ENCODE data around the gene SAMD1.

SAMD1 gene

DNA sequence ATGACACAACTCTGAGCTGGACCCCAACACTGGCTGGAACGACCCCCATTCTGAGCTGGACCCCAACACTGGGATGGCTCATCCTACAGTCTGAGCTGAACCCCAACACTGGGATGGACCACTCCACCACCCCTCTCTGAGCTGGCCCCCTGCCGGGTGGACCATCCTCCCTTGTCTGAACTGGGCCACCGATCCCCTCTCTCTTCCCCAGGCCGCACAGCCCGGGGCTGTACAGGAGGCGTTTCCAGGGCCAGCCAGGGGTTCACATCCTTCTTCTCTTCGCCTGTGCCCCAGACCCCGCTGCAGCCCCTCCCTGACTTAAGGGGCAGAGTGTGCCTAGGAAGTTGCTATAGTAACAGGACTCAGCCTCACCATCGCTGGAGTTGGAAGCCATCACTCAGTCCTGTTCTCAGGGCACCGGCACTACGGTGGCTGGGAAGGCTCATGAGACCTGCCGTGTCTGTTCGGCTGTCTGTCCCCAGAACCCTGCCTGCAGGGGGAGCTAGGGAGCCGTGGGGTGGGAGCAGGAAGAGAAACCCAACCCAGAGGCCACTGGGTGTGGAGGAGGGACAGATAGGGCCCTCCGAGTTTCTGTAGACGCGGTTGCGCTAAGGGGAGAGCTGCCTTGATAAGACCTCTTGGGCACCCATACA lies 23.3 kb upstream of the SAMD1 start:
- no peak for DNase-seq (ENCODE audit: low read depth, low spot score)

DNA sequence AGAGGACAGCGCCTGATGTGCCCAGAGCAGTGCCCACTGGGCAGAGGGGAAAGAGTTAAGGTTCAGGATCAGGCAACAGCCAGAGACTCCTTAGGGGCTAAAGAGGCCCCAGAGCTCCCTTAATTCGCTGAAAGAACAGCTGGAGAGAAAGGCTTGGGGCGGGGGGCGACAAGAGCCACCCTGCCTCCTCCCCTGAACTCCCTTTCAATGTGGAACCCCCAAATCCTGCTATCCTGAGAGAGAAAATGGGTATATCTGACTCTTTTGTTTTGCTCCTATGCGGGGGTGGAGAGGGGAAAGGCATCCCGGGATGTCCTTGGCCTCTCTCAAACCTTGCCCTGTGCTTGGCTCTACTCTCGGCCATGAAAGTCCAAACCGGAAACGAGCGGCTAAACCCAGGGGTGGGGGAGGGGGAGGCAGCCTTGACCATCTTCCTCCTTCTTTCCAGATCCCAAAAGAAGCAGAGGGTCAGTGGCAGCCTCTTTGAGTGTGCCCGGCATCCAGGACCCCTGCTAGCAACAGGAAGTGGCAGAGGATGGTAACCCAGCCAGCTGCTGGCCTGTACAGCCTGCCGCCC lies 22.3 kb upstream of the SAMD1 start:
- no peak for DNase-seq (ENCODE audit: low read depth, low spot score)

DNA sequence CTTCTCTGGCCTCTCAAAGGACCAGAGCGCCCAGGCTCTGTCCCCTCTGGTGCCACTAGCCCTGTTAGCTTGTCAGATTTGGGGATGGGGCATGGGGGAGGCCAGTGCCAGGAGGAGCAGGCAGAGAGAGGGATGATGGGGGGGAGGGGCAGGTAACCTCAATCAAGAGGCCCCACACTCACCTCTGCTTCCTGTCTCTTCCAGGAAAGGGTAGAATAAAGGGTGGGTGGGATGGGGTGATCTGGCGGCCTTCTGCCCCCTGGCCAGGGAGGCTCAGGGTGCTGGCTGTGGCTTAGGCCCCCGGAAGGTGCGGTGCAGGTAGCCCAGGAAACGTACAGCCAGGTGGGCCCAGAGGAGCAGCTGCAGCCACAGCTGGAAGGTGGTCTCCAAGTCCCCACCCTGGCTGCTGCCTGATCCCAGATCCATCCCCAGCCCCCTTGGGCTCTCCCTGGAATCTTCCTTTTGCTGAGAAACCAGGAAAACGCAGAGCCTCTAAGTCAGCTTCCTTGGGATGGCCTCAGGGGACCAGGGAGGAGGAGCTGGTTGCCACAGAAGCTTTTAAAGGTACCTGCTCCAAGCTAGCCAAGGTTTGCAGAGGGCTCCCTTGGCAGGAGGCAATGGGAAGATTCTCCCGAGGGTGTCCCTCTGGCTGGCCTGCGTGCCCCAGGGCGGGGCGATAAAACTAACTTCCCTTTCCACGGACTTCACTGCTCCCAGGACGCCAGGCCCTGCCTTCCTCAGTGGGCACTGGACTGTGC lies 21.7 kb upstream of the SAMD1 start:
- DNase-seq (ENCODE audit: low read depth, low spot score) = no peak

DNA sequence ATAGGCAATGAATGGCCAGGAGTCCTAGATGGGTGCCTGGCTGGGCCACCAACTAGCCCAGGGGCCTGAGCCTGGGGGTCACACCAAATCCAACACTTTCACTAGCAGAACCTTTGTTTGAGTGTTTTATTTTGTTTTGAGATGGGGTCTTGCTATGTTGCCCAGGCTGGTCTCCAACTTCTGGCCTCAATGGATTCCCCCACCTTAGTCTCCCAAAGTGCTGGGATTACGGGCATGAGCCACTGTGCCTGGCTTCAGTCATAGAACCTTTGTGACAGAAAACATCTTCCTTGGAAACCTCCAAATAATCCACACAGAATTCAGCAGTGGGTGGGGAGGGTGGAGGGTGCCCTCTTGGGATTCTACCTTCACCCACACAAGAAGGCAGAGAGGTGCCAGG lies 20.9 kb upstream of the SAMD1 start:
- no peak for DNase-seq (ENCODE audit: low read depth, low spot score)

DNA sequence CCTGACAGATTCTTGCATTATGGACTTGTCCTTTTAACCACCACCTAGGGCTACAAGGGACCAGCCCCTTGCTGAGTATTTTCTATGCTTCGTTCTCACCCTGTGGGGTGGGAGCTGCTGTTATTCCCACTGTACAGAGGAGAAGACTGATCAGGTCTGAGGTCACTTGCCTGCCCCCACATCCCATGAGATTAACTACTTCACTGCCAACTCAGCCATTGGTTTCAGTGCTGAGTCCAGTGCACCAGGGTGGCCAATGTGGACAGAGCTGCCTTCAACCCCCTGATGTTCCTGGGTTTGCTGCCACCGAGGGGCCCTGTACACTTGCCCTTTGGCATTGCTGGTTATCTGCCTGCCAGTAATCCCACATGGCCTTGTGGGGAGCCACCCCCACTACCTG lies 20.1 kb upstream of the SAMD1 start:
- DNase-seq (ENCODE audit: low read depth, low spot score) = no peak

DNA sequence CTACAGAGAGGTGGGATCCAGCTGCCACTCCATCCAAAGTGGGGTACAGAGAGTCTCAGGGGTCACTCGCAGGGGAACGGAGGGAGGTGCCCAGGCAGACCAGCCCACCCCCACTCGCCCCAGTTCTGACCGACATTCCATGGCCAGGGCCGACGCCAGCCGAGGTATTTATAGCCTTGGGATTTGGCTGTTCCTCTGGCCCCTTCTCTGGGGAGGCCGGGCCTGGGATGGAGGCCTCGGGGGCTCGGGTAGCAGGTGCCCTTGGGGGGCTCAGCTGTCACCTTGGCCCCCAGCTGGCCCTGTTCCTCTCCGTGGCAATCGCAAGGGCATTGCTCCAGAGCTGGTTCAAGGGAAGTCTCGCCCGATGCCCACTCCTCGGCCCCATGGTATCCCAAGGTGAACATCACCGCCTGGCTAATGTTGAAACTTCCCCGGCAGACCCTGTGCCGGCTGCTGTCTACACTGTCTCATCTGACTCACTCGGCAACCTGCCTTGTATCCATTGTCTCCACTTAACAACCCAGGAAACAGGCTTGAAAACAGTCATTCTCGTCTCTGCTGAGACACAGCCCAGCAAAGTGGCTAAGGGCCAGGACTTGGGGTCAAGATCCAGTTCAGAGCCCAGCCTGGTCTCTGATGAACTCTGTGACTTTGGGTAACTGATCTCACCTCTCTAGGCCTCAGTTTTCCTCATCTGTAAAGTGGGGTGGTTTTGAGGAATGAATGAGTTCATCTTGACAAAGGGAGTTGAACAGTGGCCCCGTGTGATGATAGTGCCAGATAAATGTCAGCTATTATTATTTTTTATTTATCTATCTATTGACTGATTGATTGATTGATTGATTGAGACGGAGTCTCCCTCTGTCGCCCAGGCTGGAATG lies 17.3 kb upstream of the SAMD1 start:
- DNase-seq (ENCODE audit: low read depth, low spot score) = no peak

DNA sequence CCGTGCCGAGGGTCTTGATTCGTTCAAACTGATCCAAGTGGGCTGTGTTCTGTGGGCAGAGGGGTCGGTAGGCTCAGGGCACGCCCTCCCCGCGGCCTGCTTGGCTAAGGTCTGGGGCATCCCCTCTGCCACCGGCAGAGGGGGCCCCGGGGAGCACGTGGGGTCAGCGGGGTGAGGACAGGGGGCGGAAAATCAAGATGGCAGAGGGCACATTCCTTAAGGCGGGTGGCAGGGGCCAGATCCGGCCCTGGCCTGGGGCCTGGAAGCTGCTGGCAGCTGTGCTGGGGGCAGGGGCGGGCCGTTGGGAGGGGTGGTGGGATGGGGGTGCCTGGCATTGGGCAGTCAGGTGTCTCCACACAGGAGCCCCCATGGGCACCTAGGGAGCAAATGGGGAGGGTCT lies 16.3 kb upstream of the SAMD1 start:
- no peak for DNase-seq (ENCODE audit: low read depth, low spot score)

DNA sequence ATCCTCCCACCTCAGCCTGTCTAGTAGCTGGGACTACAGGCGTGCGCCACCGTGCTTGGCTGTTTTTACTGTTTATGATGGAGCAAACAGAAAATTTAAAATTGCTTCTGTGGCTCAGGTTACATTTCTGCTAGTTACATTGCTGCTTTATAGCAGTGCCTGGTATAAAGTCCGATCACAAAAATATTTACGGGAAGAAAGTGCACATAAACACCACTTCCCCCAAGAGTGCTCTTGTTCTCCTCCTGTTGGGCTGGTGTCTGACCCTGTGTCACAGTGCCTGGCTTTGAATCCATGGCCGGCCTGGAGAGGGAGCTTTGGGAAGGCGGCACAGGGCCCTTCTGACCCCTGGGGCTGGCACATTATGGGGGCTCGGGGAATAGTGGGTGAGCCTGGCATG lies 15.1 kb upstream of the SAMD1 start:
- no peak for DNase-seq (ENCODE audit: low read depth, low spot score)

DNA sequence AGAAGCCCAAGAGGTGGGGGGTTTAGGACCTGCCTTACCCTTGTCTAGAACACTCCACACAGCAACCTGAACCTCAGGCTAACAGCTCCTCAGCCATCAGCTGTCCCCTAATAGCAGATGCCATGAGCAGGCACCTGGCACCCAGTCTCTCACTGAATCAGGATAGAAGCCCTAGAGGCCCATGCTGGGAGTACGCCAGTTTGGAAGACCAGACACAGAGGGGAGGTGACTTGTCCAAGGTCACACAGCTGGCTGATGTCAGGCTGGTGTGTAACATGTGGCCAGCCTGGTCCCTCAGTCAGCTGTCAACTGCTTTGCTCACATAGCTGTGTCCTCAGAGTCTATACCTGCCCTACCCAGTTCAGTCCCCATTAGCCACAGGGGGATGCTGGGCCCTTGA lies 12.8 kb upstream of the SAMD1 start:
- DNase-seq (ENCODE audit: low read depth, low spot score) = no peak

DNA sequence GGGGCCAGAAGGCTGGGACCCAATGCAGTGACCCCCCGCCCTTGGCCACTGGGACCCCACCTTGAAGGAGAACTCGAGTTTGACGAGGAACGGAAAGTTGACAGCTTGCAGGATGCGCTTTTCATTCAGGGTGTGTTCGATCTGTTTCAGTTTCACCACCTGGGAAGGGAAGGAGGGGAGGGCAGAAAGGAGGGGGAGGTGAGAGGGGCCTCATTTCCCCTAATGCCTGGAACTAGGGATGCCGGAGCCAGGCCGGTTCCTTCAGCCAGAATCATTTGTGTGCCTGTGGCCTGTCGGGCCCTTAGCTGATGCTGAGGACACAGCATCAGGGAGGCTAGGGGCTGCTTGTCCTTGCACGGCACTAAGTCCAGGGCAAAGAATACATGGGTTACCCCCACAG lies 12.2 kb upstream of the SAMD1 start:
- DNase-seq (ENCODE audit: low read depth, low spot score) = no peak

DNA sequence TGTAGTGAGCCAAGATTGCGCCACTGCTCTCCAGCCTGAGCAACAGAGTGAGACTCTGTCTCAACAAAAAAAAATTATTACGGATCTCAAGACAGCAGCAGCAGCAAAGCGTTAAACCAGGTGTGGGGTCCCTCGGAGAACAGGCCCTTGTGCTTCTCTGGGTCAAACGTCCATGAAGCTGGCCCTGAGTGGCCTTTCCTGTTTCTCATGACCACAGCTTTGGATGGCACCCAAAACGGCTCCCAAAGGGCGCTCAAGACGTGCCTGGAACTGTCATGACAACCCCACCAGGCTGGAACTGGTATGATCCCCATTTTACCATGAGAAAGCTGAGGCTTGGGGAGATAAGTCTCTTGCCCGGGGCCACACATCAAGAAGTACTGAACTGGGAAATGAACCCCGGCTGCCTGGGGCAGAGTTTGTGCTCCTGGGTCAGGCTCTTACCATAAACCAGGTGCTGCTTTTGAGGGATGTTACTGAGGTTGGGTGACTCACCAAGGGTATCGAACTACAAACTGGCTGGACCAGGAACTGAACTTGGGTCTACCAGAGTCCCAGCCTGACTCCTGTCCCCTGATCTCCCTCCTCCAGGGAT lies 11.6 kb upstream of the SAMD1 start:
- DNase-seq (ENCODE audit: low read depth, low spot score) = no peak

DNA sequence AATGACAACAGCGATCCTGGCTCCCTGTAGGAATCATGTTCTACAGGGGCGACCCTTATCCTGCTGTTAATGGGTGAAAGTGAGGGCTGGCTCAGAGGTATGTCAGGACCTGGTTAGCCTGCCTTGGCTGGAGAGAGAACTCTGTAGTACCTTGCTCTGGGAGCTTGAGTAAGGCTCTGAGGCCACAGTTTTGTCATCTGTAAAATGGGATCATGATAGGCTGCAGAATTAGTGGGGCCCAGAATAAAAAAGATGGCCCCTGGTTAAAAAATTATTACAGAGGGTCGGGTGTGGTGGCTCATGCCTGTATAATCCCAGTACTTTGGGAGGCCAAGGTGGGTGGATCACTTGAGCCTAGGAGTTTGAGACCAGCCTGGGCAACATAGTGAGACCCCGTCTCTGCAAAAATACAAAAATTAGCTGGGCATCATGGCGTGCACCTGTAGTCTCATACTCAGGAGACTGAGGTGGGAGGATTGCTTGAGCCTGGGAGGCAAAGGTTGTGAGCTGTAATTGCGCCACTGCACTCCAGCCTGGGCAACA lies 10.5 kb upstream of the SAMD1 start:
- no peak for DNase-seq (ENCODE audit: low read depth, low spot score)

DNA sequence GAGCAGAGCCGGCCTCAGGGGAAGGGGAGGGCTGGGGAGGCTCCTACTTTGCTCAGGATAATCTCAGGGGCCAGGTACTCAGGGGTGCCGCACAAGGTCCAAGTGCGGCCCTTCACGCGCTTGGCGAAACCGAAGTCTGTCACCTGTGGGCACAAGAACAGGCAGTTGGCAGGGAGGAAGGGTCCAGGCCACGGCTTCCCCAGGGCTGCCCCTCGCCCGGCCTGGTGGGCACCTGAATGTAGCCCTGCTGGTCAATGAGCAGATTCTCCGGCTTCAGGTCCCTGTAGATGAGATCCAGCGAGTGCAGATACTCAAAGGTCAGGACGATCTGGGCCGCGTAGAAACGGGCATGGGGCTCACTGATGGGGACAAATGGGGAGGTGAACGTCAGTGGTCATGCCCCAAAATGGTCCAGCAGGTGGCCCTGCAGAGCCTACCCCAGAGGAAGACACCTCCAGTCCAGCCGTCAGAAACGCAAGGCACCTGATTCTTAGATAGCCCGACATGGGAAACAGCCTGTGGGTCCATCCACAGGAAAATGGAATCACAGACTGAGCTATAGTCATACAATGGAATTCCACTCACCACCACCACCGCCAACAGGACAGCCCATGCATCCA lies 7.1 kb upstream of the SAMD1 start:
- DNase-seq (ENCODE audit: low read depth, low spot score) = no peak

DNA sequence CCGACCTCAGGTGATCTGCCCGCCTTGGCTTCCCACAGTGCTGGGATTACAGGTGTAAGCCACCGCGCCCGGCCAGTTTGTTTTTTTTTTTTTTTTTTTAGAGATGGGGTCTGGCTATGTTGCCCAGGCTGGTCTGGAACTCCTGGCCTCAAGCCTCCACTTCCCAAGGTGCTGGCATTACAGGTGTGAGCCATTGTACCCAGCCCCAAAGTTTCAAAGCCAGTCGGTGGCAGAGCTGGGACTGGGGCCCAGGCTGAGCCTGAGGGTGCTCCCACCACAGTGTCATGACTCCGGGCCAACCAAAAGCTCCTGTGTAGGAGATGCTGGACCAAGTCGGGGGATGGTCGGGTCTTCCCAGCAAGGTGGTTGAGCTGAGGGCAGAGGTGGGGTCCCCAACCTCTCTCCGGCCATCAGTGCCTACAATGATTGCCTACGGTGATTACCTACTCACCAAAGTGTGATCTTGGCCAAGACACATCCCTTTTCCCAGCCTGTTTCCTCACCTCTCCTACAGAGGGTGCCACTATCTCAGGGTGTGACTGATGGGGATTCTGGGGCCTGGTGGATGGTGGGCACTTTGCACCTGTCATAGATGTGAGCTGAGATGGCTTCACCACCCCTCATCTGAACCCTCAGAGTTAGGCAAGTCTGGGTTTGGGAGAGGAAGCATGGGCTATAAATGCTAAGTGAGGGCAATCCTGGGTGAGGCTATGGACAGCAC lies 5.9 kb upstream of the SAMD1 start:
- DNase-seq (ENCODE audit: low read depth, low spot score) = no peak

DNA sequence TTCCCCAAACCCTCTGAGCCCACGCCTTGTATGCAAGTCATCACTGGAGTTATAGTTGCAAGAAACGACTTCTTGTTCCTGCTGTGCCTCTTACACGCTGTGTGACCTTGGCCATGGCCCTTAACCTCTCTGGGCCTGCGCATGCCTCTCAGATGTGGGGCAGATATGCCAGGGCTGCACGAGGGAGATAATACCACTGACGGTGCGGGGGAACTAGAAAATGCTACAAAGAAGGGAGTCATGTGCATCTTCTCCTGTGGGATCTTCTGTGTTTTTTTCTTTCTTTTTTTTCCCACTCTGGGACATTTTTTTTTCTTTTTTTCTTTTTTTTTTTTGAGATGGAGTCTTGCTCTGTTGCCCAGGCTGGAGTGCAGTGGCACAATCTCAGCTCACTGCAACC lies 4.3 kb upstream of the SAMD1 start:
- DNase-seq (ENCODE audit: low read depth, low spot score) = no peak

DNA sequence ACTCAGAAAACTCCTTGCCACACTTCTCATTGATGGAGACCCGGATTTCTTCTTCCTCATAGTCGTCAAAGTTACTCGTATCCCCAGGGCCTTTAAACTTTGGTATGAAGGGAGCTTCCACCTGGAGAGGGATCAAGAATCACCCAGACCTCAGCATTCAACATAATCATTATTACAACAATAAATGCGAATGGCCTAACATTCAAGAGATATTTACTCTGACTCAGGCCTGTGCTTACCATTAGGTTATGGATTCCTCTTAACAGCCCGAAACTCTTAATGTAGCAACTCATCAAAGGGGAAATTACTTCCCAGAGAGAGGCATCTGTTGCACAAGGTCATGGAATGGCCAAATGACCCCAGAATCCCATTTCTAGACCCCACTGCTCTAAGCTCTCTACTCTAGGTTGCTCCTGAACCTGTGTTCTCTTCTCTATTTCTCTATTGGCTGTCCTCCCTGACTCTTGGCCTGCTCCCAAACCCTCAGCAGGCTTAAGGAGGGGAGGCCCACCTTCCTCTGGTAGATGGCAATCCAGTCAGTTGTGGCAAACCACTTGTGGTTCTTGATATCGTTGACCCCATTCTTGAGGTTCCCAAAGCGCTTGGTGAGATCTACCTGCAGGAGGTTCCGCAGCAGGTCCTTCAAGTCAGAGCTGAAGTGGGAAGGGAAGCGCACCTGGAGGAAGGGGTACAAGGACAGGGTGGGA lies 2.7 kb upstream of the SAMD1 start:
- DNase-seq (ENCODE audit: low read depth, low spot score) = no peak

DNA sequence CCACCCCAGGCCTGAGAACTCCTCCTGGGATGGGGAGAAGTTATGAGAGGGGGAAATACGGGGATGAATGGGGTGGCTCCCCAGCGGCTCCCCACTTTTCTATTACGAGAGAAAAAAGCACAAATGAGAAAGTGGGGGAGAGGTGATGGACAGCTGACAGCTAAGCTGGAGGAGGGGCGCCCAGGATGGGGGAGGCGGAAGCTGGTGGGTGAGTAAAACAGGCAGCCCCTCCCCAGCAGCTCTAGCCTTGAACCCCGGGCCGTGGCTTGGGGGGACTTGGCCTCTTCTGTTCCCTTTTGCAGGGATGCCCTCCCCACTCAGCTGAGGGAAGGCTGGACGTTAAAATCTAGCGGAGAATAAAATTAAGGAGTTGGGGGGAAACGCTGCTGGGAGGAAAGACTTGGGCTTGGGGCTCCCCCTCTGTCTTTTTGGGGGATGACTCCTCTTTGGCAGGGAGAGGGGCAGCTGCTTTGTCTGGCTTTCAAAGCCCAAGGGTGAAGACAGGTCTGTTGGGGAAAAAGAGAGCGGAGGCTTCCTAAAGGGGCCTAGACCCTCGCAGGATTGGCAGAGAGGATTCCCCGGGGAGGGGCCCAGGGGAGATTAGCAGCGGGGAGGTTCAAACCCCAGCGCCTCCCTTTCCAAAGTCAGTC lies 1.4 kb upstream of the SAMD1 start:
- no peak for DNase-seq (ENCODE audit: low read depth, low spot score)

DNA sequence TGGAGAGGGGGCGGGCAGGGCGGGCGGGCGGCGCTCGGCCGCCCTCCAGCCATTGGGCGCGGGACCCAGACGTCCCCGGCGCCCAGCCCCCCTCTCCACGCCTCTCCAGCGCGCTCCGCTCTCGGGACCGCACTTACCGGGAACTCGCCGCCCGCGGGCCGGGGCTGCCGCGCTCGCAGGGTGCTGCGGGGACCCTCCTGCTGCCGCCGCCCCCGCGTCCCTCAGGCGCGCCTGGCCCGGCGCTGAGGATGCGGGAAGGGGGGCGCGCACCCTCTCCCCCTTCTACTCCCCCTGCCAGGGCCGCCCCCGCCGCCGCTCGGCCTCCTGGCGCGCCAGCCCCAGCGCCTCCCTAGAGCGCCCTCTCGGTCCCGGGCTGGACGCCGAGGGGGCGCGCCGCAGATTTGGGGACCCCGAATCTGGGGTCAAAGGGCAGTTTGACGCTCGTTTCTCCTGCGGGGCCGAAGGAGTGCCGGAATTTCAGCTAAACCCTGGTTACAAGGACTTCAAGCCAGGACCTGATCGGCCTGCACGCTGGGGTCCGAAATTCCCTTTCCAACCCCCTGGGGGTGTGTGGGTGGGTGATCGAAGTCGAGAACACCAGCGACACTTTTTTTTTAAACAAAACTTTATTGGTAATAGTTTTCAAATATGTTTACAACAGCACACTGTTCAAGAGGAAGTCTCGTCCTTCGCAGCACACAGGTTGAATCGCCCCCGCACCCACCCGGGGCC lies 696 bp upstream of the SAMD1 start:
- no peak for DNase-seq (ENCODE audit: low read depth, low spot score)

Data from activated CD4-positive, CD25-positive, alpha-beta regulatory T cell treated with anti-CD3 and anti-CD28 coated beads, Interleukin-2, amount 50 U/mL, for 16 hours (primary cell).